ENCODE data around the gene ATP5PD.
"Not testable (repeated sequence)": the region's sequence is repeated elsewhere in the genome, so short reads cannot be mapped to it uniquely, and the experiment has no call there.

ATP5PD gene

DNA sequence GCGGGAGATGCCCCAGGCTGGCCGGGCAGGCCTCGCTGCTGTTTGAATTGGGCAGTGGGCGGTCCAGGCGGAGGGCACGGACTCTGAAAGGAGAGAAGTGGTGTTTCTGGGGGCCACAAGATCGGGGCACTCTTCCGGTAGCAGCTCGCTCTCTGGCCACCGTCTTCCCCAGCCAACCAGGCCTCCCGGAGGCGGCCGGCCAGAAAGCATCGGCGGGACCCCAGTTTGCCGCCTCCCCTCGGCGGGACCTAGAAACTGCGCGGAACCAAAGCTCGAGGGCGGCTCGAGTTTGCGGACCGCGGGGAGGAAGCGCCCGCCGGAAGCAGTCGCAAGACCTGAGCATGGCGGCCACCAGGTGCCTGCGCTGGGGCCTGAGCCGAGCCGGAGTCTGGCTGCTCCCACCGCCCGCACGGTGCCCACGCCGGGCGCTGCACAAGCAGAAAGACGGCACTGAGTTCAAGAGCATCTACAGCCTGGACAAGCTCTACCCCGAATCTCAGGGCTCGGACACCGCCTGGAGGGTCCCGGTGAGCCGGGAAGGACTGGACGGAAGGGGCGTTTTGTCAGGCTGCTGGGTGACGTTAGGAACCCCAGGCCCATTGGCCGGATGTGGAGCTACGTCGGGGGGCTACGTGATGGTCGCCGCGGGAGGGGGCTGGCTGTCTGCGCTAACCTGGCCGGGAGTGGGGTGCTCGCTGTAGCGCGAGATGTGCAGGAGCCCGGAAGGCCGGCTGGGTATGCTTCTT, 34.2 kb downstream of the ATP5PD start, which contains the start of gene MRPL58:
MRPL58 (plus strand) TSS at position 325 of the 746 bp plus-strand sequence; CDS start at position 342, 17 bp downstream.
- DNase-seq = peak; percentile 89

DNA sequence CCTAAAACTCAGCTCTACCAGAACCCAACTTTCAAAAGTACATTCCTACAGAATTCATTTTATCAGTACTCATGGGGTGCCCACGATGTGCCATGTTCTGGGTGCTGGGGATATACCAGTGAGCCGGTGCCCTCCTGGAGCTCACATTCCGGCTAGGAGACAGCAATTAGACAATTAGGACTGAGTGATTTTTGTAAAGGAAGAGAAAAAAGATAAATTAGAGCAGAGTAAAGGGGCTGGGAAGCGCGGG, 34.7 kb downstream of the ATP5PD start:
- DNase-seq = no peak

DNA sequence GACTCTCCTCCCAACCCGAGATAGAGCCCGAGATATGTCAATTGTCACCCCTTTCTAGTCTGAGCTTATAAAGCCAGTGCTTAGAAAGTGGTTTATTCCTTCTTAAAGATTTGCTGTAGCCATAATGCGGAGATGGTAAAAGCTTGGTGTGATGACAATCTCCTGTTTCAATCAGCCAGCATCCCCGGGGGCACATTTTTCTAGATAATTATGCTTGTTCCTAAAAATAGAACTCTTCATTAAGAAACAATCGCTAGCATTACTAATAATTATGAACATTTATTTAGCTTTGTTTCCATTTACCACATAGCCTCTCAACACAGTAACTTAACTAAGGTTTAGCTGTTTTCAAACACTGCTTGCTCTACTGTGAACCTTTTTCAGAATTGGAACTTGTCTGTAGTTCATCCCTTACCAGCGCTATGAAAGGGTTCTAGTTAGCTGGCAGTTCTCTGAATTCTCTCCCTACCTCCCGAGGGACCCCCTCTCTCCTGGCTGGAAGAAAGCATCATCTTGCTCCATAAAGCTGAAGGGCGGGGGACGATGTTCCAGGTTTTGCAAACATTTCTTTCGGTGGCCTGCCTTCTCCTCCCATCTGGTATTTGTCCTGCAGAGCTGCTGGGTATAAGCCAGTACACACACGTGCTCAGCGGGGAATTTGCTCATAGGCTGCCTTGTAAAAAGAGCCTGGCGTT, 35.2 kb downstream of the ATP5PD start:
- DNase-seq = no peak

DNA sequence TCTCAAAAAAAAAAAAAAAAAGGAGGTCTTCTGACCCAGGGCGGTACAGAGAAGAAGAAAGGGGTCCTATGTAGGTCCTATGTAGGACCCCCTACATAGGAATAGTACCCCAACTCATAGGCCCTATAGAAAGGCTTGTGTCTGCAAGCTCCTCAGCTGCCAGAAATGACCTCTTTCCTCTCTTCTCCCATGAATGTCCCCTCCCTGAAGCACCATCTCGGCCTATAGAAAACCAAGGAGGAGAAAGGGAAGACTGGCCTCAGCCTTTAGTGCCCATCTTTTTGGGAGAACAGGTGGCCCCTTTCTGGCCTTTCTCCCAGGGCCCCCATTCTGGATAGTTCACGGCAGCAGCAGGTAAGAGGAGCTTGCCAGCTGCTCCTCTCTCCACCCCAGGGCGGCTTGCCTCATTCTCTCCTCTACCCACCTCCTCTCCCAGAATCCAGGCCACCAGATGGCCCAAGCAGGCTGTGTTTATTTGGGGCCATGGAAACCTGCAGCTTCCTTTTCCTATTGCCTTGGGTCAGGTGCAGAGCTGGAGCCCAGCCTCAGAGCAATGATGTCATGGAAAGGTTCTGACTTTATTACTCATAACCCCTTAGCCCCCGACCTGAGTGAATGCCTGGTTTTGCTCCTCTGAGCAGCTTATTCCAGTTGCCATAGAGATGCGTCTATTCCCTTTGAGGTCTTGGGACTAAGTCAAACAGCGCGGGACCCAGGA, 35.9 kb downstream of the ATP5PD start:
- peak; percentile 14 for DNase-seq

DNA sequence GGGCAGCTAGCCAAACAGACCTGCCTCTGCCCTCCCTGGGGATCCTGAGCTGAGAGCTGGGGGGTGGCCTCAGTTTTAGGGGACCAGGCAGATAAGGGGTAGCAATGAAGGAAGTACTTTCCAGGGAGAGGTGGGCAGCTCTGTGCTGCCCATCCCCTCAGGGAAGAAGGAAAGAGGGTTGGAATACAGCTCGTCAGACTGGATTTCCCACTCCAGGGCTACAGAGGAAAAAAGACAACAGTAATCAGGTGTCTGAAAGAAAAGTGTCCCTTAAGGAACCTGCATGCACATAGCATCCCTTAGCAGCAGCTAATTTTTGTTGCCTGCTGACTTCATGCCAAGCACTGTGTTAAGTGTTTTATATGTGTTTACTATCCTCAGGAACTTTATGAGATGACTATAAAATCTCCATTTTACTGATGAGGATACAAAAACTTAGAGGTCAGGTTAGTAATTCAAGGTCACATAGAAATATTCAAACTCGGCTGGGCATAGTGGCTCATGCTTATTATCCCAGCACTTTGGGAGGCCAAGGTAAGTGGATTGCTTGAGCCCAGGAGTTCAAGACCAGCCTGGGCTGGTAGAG, 37.5 kb downstream of the ATP5PD start:
- no peak for DNase-seq

DNA sequence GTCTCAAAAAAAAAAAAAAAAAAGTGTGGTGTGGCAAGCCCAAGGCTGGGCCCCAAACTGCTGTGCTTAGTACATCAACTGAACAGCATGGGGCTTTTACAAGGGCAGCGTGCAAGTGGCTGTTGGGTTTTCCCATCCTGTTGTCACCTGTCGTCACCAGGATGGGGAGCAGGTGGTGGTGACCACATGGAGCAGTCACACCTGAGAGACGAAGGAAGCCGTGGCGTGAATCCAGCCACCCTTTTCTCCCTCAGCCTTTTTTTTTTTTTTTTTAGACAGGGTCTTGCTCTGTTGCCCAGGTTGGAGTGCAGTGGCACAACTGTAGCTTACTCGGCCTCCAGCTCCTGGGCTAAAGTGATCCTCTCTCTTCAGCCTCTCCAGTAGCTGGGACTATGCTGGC, 38.4 kb downstream of the ATP5PD start:
- DNase-seq = no peak

DNA sequence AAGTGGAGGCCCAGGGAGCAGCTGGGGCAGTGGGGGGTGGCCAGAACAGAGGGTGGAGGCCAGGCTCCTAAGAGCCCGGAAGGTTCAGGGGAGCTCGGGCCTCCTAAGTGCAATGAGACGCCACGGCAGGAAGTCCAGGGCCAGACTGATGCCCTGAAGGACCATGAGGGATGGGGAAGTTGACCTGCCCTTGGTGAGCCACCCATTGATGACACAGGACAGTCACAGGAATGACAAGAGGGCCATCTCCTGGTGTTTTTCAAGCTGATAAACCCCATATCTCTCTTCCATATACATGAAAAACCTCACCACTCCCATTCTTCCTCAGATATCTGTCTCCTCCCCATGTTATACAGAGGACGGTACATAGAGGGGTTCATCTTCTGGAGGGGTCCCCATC, 40.1 kb downstream of the ATP5PD start:
- DNase-seq = no peak

DNA sequence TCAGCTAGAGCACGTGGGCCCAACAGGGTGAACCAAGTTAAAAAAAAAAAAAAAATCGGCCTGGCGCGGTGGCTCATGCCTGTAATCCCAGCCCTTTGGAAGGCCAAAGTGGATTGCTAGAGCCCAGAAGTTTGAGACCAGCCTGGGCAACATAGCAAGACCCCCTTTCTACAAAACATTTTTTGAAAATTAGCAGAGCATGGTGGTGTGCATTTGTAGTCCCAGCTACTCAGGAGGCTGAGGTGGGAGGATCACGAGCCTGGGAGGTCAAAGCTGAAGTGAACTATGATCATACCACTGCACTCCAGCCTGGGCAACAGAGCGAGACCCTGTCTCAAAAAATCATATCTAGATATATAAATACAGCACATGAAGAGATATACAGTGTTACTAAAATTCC, 40.7 kb downstream of the ATP5PD start:
- DNase-seq = not testable (repeated sequence)

DNA sequence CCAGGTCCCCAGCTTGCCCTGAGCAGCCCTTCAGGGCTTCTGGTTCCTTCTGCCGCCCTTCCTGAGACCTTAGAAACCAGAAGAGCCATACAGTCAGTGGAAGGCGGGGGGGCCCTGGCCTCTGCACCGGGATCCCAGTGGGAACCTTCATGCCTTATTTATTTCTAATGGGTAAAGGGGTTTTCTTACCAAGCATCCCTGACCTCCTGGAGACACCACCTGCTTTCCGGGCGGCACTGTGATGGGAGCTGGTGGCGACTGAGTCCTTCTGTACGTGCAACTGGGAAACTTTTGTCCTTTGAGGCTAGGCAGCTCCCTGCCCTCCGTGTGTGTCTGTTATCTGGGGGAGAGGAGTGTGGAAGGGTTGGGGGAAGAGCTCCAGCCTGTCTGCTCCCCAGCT, 41.5 kb downstream of the ATP5PD start:
- no peak for DNase-seq

DNA sequence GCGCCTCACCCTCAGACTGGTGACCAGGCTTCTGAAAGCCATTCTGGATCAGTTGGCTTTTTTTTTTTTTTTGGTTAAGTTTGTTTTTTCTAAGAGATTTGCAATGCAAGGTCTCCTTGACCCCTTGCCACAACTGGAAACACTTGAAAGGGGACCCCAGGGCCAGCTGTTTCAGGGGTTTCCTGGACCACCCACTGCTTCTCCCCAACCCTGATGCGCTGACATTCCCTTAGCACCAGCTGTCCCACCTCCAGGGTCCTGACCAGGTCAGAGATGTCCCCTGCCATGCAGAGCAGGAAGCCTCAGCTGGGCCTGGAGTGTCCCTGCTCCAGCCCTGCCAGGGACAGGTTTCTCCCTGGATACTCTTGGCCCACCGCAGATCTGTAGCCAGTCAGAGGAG, 42.4 kb downstream of the ATP5PD start:
- no peak for DNase-seq

DNA sequence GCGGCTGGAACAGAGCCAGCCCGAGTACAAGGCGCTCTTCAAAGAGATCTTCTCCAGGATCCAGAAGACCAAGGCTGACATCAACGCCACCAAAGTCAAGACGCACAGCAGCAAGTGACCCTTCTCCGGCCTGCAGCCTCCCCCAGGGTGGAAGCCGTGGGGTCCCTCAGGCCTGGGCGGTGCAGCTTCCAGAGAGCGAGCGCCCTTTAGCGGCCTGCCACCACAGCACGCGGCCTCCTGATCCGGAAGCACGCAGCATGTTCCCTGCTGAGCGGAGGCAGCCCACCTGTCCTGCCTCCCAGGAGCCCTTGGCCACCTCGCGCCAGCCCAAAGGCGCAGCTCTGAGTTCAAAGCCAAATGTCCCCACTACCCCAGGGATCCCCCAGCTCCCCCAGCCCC, 42.8 kb downstream of the ATP5PD start:
- DNase-seq = no peak

DNA sequence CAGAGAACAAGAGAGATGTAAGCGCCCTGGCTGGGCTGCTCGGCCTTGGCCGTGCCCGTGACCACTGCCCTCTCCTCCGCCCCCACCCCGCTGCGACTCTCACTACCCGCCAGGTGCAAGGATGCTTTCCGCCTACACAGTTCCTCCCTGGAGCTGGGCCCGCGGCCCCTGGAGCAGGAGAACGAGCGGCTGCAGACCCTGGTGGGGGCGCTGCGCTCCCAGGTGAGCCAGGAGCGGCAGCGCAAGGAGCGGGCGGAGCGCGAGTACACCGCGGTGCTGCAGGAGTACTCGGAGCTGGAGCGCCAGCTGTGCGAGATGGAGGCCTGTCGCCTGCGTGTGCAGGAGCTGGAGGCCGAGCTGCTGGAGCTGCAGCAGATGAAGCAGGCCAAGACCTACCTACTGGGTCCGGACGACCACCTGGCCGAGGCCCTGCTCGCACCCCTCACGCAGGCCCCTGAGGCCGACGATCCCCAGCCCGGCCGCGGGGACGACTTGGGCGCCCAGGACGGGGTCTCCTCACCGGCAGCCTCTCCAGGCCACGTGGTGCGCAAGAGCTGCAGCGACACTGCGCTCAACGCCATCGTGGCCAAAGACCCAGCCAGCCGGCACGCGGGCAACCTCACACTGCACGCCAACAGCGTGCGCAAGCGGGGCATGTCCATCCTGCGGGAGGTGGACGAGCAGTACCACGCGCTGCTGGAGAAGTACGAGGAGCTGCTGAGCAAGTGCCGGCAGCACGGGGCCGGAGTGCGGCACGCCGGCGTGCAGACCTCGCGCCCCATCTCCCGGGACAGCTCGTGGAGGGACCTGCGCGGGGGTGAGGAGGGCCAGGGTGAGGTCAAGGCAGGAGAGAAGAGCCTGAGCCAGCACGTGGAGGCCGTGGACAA, 43.5 kb downstream of the ATP5PD start:
- DNase-seq = no peak

DNA sequence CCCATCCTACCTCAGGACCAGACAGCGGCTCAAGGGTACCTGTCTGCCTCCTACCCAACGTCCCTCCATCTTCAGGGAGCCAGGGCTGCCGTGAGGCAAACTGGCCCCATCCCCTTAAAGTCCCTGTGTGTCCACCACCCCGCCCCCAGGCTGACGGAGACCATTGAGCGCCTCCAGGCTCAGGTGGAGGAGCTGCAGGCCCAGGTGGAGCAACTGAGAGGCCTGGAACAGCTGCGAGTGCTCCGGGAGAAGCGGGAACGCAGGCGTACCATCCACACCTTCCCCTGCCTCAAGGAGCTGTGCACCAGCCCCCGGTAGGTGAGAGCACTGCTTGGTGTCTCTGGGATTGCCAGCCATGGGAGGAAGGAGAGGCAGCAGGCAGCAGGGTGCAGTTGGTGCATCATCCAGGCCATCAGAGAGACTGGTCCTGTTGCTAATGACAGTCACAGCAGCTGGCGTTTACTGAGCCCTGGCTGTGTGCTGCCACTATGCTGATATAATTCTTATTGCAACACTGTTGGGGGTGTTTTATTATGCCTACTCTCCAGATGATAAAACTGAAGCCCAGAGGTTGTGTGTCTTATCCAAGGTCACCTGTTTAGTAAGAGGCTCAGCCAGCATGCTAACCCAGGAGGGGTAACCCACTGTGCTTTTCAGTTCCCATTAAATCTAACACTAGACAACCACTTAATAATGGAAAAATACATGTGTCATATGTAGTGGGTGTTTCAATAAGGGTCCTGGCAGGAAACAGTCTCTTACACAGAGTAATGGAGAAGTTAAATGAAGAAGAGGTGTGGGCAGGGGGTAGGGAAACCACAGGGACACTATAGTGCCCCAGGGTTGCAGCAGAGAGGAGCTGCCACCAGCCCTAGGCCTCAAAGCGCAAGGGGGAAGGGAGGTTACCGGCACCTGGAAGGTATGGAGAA, 44.6 kb downstream of the ATP5PD start:
- DNase-seq = no peak

DNA sequence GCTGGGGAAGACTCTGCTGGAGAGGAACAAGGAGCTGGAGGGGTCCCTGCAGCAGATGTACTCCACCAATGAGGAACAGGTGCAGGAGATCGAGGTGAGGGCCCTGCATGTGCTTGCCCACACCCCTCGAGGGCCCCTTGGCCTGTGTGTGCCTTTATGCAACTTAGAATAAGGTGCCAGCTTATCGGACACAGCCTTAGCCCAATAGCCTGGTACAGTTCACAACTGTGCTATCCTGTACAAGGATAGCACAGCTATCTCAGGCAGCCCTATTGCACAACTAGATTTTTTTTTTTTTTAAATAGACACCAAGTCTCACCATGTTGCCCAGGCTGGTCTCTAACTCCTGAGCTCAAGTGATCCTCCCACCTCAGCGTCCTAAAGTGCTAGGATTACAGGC, 47.2 kb downstream of the ATP5PD start:
- no peak for DNase-seq

DNA sequence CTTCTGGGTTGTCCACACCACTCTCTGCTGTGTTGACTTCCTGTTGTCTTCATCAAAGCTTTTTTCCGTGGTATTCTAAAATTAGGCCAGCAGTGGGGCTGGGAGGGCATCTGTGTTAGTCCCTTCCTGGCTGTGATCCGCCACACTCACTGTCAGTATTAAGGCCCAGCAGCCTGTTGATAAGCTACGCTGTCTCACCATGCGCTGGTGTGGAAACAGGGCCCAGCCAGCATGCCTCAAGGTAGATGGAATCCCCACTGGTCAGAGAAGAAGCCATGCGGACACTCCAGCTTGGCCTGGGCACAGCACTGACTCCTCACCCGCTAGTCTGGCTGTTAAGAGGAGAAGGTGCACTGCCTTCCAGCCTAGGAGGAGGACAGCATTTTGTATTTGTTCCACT, 48.0 kb downstream of the ATP5PD start:
- DNase-seq = no peak

DNA sequence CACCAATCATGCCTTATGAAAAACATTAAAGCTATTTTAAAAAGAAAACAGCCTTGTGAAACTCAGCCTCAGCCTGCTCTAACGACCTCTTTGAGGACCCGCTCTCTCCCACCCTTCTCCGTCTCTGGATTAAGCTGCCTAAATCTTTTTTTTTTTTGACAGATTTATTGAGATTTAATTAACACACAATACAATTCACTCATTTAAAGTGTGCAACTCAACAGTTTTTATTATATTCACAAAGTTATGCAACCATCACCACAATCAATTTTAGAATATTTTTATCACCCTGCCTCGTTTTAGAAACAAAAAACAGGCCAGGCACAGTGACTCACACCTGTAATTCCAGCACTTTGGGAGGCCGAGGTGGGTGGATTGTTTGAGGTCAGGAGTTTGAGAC, 50.9 kb downstream of the ATP5PD start:
- no peak for DNase-seq

DNA sequence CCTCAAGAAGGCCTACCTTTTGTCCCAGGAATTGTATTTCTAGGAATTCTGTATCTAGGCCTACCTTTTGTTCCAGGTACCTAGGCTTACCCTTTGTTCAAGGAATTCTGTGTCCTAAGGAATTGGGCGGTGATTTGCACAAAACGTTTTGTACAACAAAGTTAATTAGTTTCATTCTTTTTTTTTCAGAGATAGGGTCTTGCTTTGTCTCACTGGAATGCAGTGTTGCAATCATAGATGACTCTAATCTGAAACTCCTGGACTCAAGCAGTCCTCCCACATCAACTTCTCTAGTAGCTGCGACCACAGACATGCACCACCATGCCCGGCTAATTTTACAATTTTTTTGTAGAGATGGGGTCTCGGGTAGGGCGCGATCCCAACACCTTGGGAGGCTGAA, 52.3 kb downstream of the ATP5PD start:
- no peak for DNase-seq

DNA sequence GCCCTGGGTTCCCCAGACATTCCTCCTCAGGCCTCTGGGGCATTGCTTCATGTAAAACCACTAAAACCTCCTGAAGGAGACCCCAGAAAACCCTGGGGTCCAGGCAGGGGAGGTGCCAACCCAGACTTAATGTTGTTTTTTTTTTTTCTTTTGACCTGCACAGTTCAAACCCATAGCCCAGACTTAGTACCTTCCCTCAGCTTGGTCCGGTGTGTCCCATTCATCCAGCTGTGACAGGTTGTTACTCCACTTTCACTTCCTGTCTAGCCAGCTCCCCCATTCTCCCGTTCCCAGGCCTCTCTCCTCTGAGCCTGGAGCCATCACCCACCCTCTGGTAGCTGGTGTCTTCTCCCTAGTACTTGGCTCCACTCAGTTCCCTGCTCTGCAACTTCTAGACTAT, 54.5 kb downstream of the ATP5PD start:
- no peak for DNase-seq

DNA sequence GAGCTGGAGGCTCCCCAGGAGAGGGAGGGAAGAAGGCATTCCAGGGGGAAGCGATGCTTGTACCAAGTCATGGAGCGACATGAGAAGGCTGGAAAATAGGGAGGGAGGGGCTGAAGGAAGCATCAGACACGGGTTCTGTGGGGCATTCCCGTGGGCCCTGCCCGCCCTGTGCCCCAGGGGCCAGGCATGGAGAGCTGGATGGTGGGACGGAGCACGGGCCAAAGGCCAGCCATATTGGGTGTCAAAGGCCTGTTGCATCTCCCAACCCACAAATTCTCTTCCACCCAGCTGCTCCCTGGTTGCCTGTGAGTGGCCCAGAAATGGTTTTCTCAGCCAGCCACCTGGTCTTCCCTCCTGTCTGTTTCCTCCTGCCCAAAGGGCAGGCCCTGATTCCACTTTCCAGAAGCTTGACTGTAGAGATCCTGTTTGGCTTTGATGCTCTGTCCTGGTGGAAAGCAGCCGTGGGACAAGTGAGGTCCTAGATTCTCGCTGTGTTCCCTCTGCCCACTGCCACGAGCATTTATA, 56.1 kb downstream of the ATP5PD start:
- no peak for DNase-seq

Data from activated CD4-positive, alpha-beta T cell treated with anti-CD3 and anti-CD28 coated beads, Interleukin-10, Interleukin-2, amounts not matched to agents 100 ng/mL and 50 ng/mL, durations not matched to agents 16 hours and 8 hours (primary cell).